T-helper 2 cell treated with Interferon-gamma antibody and Interleukin-4, amounts not matched to agents 5 μg/mL and 100 μg/mL, for 36 hours (primary cell): ENCODE measurements around the gene RHOF.
"Not testable (repeated sequence)": the region's sequence is repeated elsewhere in the genome, so short reads cannot be mapped to it uniquely, and the experiment has no call there.

Source experiments
- DNase-seq: peaks from one replicate; pipeline ENCODE4 v3.0.0; 2021; ENCODE audit warnings: low spot score
- H3K27ac Mint-ChIP-seq: one replicate; pipeline ENCODE4 v1.8.0; 2021; ENCODE audit warnings: mild to moderate bottlenecking, mixed read lengths
- H3K27me3 Mint-ChIP-seq: one replicate; pipeline ENCODE4 v1.8.0; 2021; ENCODE audit warnings: low read depth, mixed read lengths
- H3K36me3 Mint-ChIP-seq: one replicate; pipeline ENCODE4 v1.8.0; 2021; ENCODE audit warnings: low read depth, mixed read lengths
- H3K4me1 Mint-ChIP-seq: one replicate; pipeline ENCODE4 v1.8.0; 2021; ENCODE audit warnings: low read depth, mixed read lengths
- H3K4me3 Mint-ChIP-seq: one replicate; pipeline ENCODE4 v1.8.0; 2022; ENCODE audit warnings: mild to moderate bottlenecking, moderate library complexity, mixed read lengths
- H3K9me3 Mint-ChIP-seq: one replicate; pipeline ENCODE4 v1.8.0; 2021; ENCODE audit warnings: mixed read lengths

The RHOF gene

DNA sequence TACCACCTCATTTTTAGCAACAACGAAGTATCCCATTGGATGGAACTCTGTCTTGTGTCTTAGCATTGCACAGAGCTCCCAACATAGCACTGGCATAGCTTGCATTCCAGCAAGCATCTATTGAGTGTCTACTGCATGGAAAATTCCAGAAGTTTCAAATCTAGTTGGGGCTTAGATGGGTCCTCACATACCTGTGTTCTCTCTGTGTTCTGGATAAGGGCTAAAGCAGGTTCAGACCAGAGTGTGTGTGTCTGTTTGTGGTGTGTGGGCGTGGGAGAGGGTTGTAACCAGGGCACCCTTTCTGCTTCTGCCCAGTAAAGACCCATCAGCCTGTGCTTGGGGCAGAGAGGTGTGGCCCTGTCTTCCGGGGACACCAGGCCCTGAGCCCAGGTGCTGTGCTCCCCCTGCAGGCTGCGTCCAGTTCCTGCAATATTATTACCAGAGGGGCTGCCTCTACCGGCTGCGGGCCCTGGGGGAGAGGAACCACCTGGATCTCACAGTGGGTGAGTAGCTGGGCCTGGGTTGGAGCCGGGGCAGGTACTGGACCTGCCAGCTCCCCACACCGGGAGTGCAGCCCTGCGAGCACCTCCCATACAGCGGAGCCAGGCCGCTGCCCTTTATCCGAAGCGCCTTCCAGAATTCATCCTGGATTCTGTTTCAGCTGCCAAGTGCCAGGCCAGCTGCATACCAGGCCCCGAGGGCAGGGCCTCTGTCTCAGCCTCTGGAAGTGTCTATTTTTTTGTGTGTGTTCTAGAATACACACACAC lies 20.3 kb downstream of the RHOF start:
- Mint-ChIP-seq H3K36me3 (no peaks in the 10 kb centered on the region), H3K4me3 (no peak overlapping the region), H3K27me3 (no peaks in the 10 kb centered on the region), H3K4me1 (peaks cover 6% of the 10 kb centered on the region), H3K9me3 (no peaks in the 10 kb centered on the region), H3K27ac (peak overlapping the region; percentile 41)
- DNase-seq, result peak; percentile 75

DNA sequence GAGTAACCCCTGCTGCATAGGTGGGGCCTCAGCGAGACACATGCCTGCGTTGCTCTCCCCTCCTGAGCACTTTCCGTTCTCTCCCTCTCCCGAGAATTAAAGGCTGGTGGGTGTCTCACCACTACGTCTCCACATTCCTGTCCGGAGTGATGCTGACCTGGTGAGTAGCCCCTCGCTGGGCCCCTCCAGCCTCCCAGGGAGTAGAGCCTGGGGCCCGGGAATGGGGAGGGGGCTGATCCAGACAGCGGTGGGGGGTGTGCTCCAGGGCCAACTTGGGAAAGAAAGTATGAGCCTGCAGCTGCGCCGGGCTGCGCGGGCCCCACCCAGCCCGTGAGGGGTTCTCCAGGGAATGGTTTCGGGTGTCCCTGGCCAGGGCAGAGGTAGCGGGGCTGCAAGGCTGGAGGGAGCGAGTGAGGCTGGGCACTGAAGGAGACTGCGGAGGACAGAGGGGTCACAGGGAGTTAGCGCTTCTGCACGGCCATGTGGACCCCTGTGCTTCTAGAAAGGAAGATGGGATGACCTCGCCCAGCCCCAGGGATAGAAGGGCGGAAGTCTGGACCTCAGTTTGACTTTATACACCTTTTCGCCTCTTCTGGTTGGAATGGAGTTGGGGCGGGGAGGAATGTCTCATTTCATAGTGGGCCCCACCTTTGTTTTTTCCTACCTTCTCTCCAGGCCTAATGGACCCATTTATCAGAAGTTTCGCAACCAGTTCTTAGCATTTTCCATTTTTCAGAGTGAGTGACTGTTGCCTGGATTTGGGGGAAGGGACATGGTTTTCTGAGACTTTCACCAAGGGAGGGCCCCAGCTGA lies 22.5 kb downstream of the RHOF start:
- no peak for DNase-seq
- Mint-ChIP-seq H3K27me3 (no peaks in the 10 kb centered on the region), H3K27ac (no peak overlapping the region), H3K4me3 (no peak overlapping the region), H3K9me3 (no peaks in the 10 kb centered on the region), H3K36me3 (no peaks in the 10 kb centered on the region), H3K4me1 (peaks cover 6% of the 10 kb centered on the region)

DNA sequence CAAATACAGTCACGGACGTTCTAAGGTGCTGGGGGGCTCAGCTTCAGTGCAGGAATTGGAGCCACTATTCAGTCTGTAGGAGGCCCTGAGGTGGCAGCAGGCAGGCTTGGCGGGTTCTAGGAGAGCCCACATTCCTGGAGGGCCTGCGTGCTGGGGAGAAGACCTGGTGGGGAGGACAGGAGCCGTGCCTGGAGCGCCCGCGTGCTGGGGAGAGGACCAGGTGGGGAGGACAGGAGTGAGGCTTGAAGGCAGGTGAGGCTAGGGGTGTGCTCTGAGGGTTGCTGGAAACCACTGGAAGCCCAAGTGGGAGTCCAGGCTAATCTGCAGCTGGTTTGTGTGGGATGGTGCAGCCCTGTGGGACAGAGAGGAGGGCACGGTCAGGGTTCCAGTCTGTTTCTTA lies 23.1 kb downstream of the RHOF start:
- Mint-ChIP-seq H3K27me3 (no peaks in the 10 kb centered on the region), H3K4me3 (no peak overlapping the region), H3K4me1 (peaks cover 6% of the 10 kb centered on the region), H3K36me3 (no peaks in the 10 kb centered on the region), H3K27ac (no peak overlapping the region), H3K9me3 (no peaks in the 10 kb centered on the region)
- DNase-seq, result no peak

DNA sequence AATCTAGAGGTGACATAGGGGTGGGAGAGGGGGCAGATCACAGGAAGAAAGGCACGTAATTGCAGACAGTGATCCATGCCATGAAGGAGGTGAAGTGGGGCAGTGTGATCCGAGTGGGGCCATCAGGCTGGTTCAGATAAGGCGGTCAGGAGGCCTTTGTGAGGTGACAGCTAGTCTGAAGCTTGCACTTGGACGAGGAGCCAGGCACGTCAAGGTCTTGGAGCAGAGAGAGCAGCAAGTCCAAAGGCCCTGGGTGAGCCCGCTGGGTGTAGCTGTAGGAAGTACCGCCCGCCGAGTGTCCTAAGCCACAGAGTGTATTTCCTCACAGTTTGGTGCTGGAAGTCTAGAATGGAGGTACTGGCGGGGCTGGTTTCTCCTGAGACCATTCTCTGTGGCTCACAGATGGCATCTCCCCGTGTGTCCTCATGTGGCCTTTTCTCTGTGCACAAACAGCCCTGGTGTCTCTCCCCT lies 23.6 kb downstream of the RHOF start:
- Mint-ChIP-seq H3K9me3 (no peaks in the 10 kb centered on the region), H3K36me3 (no peaks in the 10 kb centered on the region), H3K4me3 (no peak overlapping the region), H3K4me1 (peaks cover 6% of the 10 kb centered on the region), H3K27ac (no peak overlapping the region), H3K27me3 (no peaks in the 10 kb centered on the region)
- no peak for DNase-seq

DNA sequence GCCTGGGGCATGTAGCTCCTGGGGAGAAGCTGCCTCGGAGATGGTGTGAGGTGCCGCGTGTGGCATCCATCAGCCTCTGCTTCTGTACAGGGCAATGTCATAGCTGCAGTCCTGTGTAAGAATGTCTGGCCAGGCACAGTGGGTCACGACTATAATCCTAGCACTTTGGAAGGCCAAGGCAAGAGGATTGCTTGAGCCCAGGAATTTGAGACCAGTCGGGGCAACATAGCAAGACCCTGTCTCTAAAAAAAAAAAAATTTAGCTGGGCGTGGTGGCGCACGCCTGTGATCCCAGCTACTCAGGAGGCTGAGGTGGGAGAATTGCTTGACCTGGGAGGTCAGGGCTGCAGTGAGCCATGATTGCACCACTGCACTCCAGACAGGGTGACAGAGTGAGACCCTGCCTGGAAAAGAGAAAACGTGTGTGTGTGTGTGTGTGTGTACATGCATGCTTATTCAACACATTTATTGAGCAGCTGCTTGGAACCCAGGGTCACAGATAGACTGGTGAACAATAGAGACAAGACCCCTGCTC lies 24.1 kb downstream of the RHOF start:
- no peaks in the 10 kb centered on the region for H3K36me3 Mint-ChIP-seq
- no peak for DNase-seq
- peaks cover 6% of the 10 kb centered on the region for H3K4me1 Mint-ChIP-seq
- H3K27me3 Mint-ChIP-seq, result no peaks in the 10 kb centered on the region
- no peak overlapping the region for H3K27ac Mint-ChIP-seq
- no peaks in the 10 kb centered on the region for H3K9me3 Mint-ChIP-seq
- H3K4me3 Mint-ChIP-seq, result no peak overlapping the region

GRCh38 chr12:121767525-121768016 lies 25.9 kb downstream of the RHOF start:
- Mint-ChIP-seq H3K27me3 (no peaks in the 10 kb centered on the region), H3K4me1 (no peaks in the 10 kb centered on the region), H3K27ac (no peak overlapping the region), H3K36me3 (no peaks in the 10 kb centered on the region), H3K4me3 (no peak overlapping the region), H3K9me3 (no peaks in the 10 kb centered on the region)
- no peak for DNase-seq

- H3K9me3 Mint-ChIP-seq, result no peaks in the 10 kb centered on the region
- no peaks in the 10 kb centered on the region for H3K36me3 Mint-ChIP-seq
- H3K27ac Mint-ChIP-seq, result no peak overlapping the region
- H3K4me1 Mint-ChIP-seq, result no peaks in the 10 kb centered on the region
- no peaks in the 10 kb centered on the region for H3K27me3 Mint-ChIP-seq
- no peak overlapping the region for H3K4me3 Mint-ChIP-seq
- DNase-seq, result no peak
Measured at GRCh38 chr12:121766290-121767039, 27.0 kb downstream of the RHOF start.

GRCh38 chr12:121765573-121765972 lies 27.9 kb downstream of the RHOF start:
- Mint-ChIP-seq H3K27ac (no peak overlapping the region), H3K36me3 (no peaks in the 10 kb centered on the region), H3K4me3 (no peak overlapping the region), H3K4me1 (no peaks in the 10 kb centered on the region), H3K9me3 (no peaks in the 10 kb centered on the region), H3K27me3 (no peaks in the 10 kb centered on the region)
- DNase-seq, result no peak

GRCh38 chr12:121764808-121765207 lies 28.7 kb downstream of the RHOF start:
- Mint-ChIP-seq H3K4me1 (no peaks in the 10 kb centered on the region), H3K27ac (no peak overlapping the region), H3K27me3 (no peaks in the 10 kb centered on the region), H3K36me3 (no peaks in the 10 kb centered on the region), H3K4me3 (no peak overlapping the region), H3K9me3 (no peaks in the 10 kb centered on the region)
- DNase-seq, result no peak

GRCh38 chr12:121762269-121762668 lies 31.2 kb downstream of the RHOF start:
- Mint-ChIP-seq H3K27me3 (no peaks in the 10 kb centered on the region), H3K4me3 (no peak overlapping the region), H3K4me1 (no peaks in the 10 kb centered on the region), H3K27ac (peak overlapping the region; percentile 11), H3K36me3 (no peaks in the 10 kb centered on the region), H3K9me3 (no peaks in the 10 kb centered on the region)
- DNase-seq, result no peak

DNA sequence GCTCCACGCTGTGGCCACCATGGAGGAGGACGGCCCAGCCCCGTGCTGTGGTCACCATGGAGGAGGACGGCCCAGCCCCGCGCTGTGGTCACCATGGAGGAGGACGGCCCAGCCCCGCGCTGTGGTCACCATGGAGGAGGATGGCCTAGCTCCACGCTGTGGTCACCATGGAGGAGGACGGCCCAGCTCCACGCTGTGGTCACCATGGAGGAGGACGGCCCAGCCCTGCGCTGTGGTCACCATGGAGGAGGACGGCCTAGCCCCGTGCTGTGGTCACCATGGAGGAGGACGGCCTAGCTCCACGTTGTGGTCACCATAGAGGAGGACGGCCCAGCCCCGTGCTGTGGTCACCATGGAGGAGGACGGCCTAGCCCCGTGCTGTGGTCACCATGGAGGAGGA lies 35.0 kb downstream of the RHOF start:
- not testable (repeated sequence) for H3K27ac Mint-ChIP-seq, H3K36me3 Mint-ChIP-seq, H3K4me3 Mint-ChIP-seq, H3K4me1 Mint-ChIP-seq, H3K27me3 Mint-ChIP-seq, DNase-seq, H3K9me3 Mint-ChIP-seq

GRCh38 chr12:121755591-121755990 lies 37.9 kb downstream of the RHOF start:
- no peaks in the 10 kb centered on the region for H3K27me3 Mint-ChIP-seq
- no peak overlapping the region for H3K27ac Mint-ChIP-seq

GRCh38 chr12:121754836-121755235 lies 38.7 kb downstream of the RHOF start:
- Mint-ChIP-seq H3K9me3 (no peaks in the 10 kb centered on the region), H3K27me3 (no peaks in the 10 kb centered on the region), H3K36me3 (peaks cover 11% of the 10 kb centered on the region), H3K4me3 (no peak overlapping the region), H3K27ac (no peak overlapping the region), H3K4me1 (peaks cover 8% of the 10 kb centered on the region)
- DNase-seq, result no peak

More at GRCh38 chr12:121755591-121755990, 37.9 kb downstream of the RHOF start:
- Mint-ChIP-seq H3K9me3 (no peaks in the 10 kb centered on the region), H3K4me3 (no peak overlapping the region), H3K36me3 (peaks cover 8% of the 10 kb centered on the region), H3K4me1 (peaks cover 8% of the 10 kb centered on the region)
- DNase-seq, result no peak
